Measurements from ENCODE around the gene CALCOCO2.
"Not testable (repeated sequence)": the region's sequence is repeated elsewhere in the genome, so short reads cannot be mapped to it uniquely, and the experiment has no call there.

CALCOCO2 gene

GRCh38 chr17:48820936-48821335 is 9.9 kb upstream of the CALCOCO2 start:
- in situ Hi-C loops (cut with MboI; ENCODE audit: low sequenced_read_pairs) = not testable (repeated sequence)

GRCh38 chr17:48825446-48826381 is 5.1 kb upstream of the CALCOCO2 start:
- in situ Hi-C loops (cut with MboI; ENCODE audit: low sequenced_read_pairs) = no loop called here

- in situ Hi-C loops (cut with MboI; ENCODE audit: low sequenced_read_pairs) = no loop called here
Observed at GRCh38 chr17:48831549-48831883, 681 bp downstream of the CALCOCO2 start.

GRCh38 chr17:48834973-48835372 is 4.1 kb downstream of the CALCOCO2 start:
- in situ Hi-C loops (cut with MboI; ENCODE audit: low sequenced_read_pairs) = no loop called here

- in situ Hi-C loops (cut with MboI; ENCODE audit: low sequenced_read_pairs) = no loop called here
Observed at GRCh38 chr17:48835971-48836370, 5.1 kb downstream of the CALCOCO2 start.

- in situ Hi-C loops (cut with MboI; ENCODE audit: low sequenced_read_pairs) = not testable (repeated sequence)
Observed at GRCh38 chr17:48837458-48837857, 6.6 kb downstream of the CALCOCO2 start.

GRCh38 chr17:48840441-48840840 is 9.6 kb downstream of the CALCOCO2 start:
- in situ Hi-C loops (cut with MboI; ENCODE audit: low sequenced_read_pairs) = no loop called here

- in situ Hi-C loops (cut with MboI; ENCODE audit: low sequenced_read_pairs) = no loop called here
Observed at GRCh38 chr17:48841395-48841831, 10.6 kb downstream of the CALCOCO2 start.

- in situ Hi-C loops (cut with MboI; ENCODE audit: low sequenced_read_pairs) = no loop called here
Observed at GRCh38 chr17:48842746-48843145, 11.9 kb downstream of the CALCOCO2 start.

GRCh38 chr17:48843187-48843900 is 12.5 kb downstream of the CALCOCO2 start:
- in situ Hi-C loops (cut with MboI; ENCODE audit: low sequenced_read_pairs) = no loop called here

- in situ Hi-C loops (cut with MboI; ENCODE audit: low sequenced_read_pairs) = no loop called here
Observed at GRCh38 chr17:48850792-48851323, 20.0 kb downstream of the CALCOCO2 start.

GRCh38 chr17:48854774-48855476 is 24.1 kb downstream of the CALCOCO2 start:
- in situ Hi-C loops (cut with MboI; ENCODE audit: low sequenced_read_pairs) = no loop called here

GRCh38 chr17:48856122-48856821 is 25.4 kb downstream of the CALCOCO2 start:
- in situ Hi-C loops (cut with MboI; ENCODE audit: low sequenced_read_pairs) = no loop called here

GRCh38 chr17:48860034-48860433 is 29.2 kb downstream of the CALCOCO2 start:
- in situ Hi-C loops (cut with MboI; ENCODE audit: low sequenced_read_pairs) = no loop called here

- in situ Hi-C loops (cut with MboI; ENCODE audit: low sequenced_read_pairs) = no loop called here
Observed at GRCh38 chr17:48860456-48860855, 29.6 kb downstream of the CALCOCO2 start.

GRCh38 chr17:48868916-48869500 is 38.2 kb downstream of the CALCOCO2 start:
- in situ Hi-C loops (cut with MboI; ENCODE audit: low sequenced_read_pairs) = no loop called here

- in situ Hi-C loops (cut with MboI; ENCODE audit: low sequenced_read_pairs) = no loop called here
Observed at GRCh38 chr17:48869821-48870318, 39.0 kb downstream of the CALCOCO2 start.

GRCh38 chr17:48871035-48871550 is 40.3 kb downstream of the CALCOCO2 start:
- in situ Hi-C loops (cut with MboI; ENCODE audit: low sequenced_read_pairs) = no loop called here

GRCh38 chr17:48871551-48872351 is 40.9 kb downstream of the CALCOCO2 start:
- in situ Hi-C loops (cut with MboI; ENCODE audit: low sequenced_read_pairs) = no loop called here
